Measurements from ENCODE around the gene SIRPD.

The SIRPD gene

GRCh38 chr20:1526310-1526709, 31.2 kb downstream of the SIRPD start:
- DNase-seq (ENCODE audit: low read depth) = peak; percentile 24
- TF ChIP-seq CTCF (IDR thresholded peaks at IDR 0.05; ENCODE audit: low read depth, low read length) (no peak), MAX (IDR thresholded peaks at IDR 0.05; ENCODE audit: low read depth, low read length) (no peak), POLR2A (IDR thresholded peaks at IDR 0.05; ENCODE audit: extremely low read depth, insufficient read length) (no peak), MYC (IDR thresholded peaks at IDR 0.05; ENCODE audit: low read depth, low read length) (no peak)
- no peak overlapping the region for H3K4me3 ChIP-seq (ENCODE audit: low read depth, low read length)

- peak; percentile 98 for DNase-seq (ENCODE audit: low read depth)
- no peak overlapping the region for H3K4me3 ChIP-seq (ENCODE audit: low read depth, low read length)
- TF ChIP-seq MYC (IDR thresholded peaks at IDR 0.05; ENCODE audit: low read depth, low read length) (no peak), POLR2A (IDR thresholded peaks at IDR 0.05; ENCODE audit: extremely low read depth, insufficient read length) (no peak), MAX (IDR thresholded peaks at IDR 0.05; ENCODE audit: low read depth, low read length) (no peak), CTCF (IDR thresholded peaks at IDR 0.05; ENCODE audit: low read depth, low read length) (no peak)
Measured at GRCh38 chr20:1524004-1524403, 33.5 kb downstream of the SIRPD start.

GRCh38 chr20:1517010-1517409, 40.5 kb downstream of the SIRPD start:
- H3K4me3 ChIP-seq (ENCODE audit: low read depth, low read length) = no peak overlapping the region
- TF ChIP-seq MAX (IDR thresholded peaks at IDR 0.05; ENCODE audit: low read depth, low read length) (no peak), CTCF (IDR thresholded peaks at IDR 0.05; ENCODE audit: low read depth, low read length) (no peak)
- DNase-seq (ENCODE audit: low read depth) = no peak

GRCh38 chr20:1513801-1514200, 43.7 kb downstream of the SIRPD start:
- DNase-seq (ENCODE audit: low read depth) = no peak
- TF ChIP-seq CTCF (IDR thresholded peaks at IDR 0.05; ENCODE audit: low read depth, low read length) (no peak), MAX (IDR thresholded peaks at IDR 0.05; ENCODE audit: low read depth, low read length) (no peak), POLR2A (IDR thresholded peaks at IDR 0.05; ENCODE audit: extremely low read depth, insufficient read length) (no peak)
- H3K4me3 ChIP-seq (ENCODE audit: low read depth, low read length) = no peak overlapping the region

GRCh38 chr20:1509237-1509636, 48.3 kb downstream of the SIRPD start:
- no peak overlapping the region for H3K4me3 ChIP-seq (ENCODE audit: low read depth, low read length)
- TF ChIP-seq MAX (IDR thresholded peaks at IDR 0.05; ENCODE audit: low read depth, low read length) (peak; percentile 75), POLR2A (IDR thresholded peaks at IDR 0.05; ENCODE audit: extremely low read depth, insufficient read length) (no peak), CTCF (IDR thresholded peaks at IDR 0.05; ENCODE audit: low read depth, low read length) (peak; percentile 79), MYC (IDR thresholded peaks at IDR 0.05; ENCODE audit: low read depth, low read length) (no peak)
- DNase-seq (ENCODE audit: low read depth) = peak; percentile 81

GRCh38 chr20:1508574-1508973, 48.9 kb downstream of the SIRPD start:
- TF ChIP-seq MYC (IDR thresholded peaks at IDR 0.05; ENCODE audit: low read depth, low read length) (no peak), CTCF (IDR thresholded peaks at IDR 0.05; ENCODE audit: low read depth, low read length) (no peak), MAX (IDR thresholded peaks at IDR 0.05; ENCODE audit: low read depth, low read length) (no peak), POLR2A (IDR thresholded peaks at IDR 0.05; ENCODE audit: extremely low read depth, insufficient read length) (no peak)
- peak; percentile 52 for DNase-seq (ENCODE audit: low read depth)
- no peak overlapping the region for H3K4me3 ChIP-seq (ENCODE audit: low read depth, low read length)

Measured in NB4 (cell line).